Tracheal epithelial cell (primary cell): ENCODE results near the gene CD44. TPM values are rescaled to one million over a fixed set of nuclear protein-coding genes. Genes with fewer than 3 reads are reported as not detected.

Experiments
- total RNA-seq: library from RNA; depleted of rRNA; stranded (reverse); fragments of >200 nt; gene quantifications from 2 replicates; pipeline ENCODE4 v1.2.1, GENCODE V29; 2014

The CD44 gene
- total RNA-seq = 332 and 382 TPM in 2 replicates

GRCh38 chr11:35138943-35139721, at the start of gene CD44:
TSS of gene CD44 (plus strand) at chr11:35139171. CDS start at chr11:35139304, 133 bp downstream.

Other genes with a start within 250 kb of the CD44 start
- gene APIP, start 222.8 kb upstream of the CD44 start, total RNA-seq = 14.5 and 14.9 TPM in 2 replicates
- 23.1 and 27.9 TPM in 2 replicates for gene PDHX, start 222.6 kb upstream of the CD44 start, total RNA-seq